Chondrocyte (in vitro differentiated cells): ENCODE results near the gene GRAMD1C. TPM values are rescaled to one million over a fixed set of nuclear protein-coding genes. Genes with fewer than 3 reads are reported as not detected.

Source experiments
- DNase-seq: peaks from one replicate; pipeline ENCODE4 v3.0.0; 2021; ENCODE audit warnings: mixed read lengths, low spot score
- H3K27ac Mint-ChIP-seq: one replicate; pipeline ENCODE4 v1.8.0; 2021; ENCODE audit warnings: mild to moderate bottlenecking, moderate library complexity, mixed read lengths; ENCODE audit not compliant: unreplicated experiment
- H3K27me3 Mint-ChIP-seq: 2 replicates; pipeline ENCODE4 v1.8.0; 2021; ENCODE audit warnings: low read depth, mixed read lengths
- H3K36me3 Mint-ChIP-seq: 2 replicates; pipeline ENCODE4 v1.8.0; 2021; ENCODE audit warnings: low read depth, mixed read lengths
- H3K4me1 Mint-ChIP-seq: 2 replicates; pipeline ENCODE4 v1.8.0; 2021; ENCODE audit warnings: low read depth, mild to moderate bottlenecking, mixed read lengths
- H3K4me3 Mint-ChIP-seq: one replicate; pipeline ENCODE4 v1.8.0; 2021; ENCODE audit warnings: mild to moderate bottlenecking, moderate library complexity, mixed read lengths; ENCODE audit not compliant: unreplicated experiment
- H3K9me3 Mint-ChIP-seq: 2 replicates; pipeline ENCODE4 v1.8.0; 2021; ENCODE audit warnings: low read depth, mixed read lengths
- total RNA-seq: library from RNA; stranded (reverse); gene quantifications from 3 replicates; pipeline ENCODE4 v1.2.1, GENCODE V29; 2021
- TF ChIP-seq, protein P1 (sequence below): fragments of 200-600 bp; sonication (generic); IDR thresholded peaks from 2 replicates; pipeline ENCODE4 v1.5.0; 2021; ENCODE audit warnings: antibody characterized with exemption, mild to moderate bottlenecking, moderate library complexity

GRAMD1C gene
- total RNA-seq, 1 donor from 2014 or later = 1.6 TPM

DNA sequence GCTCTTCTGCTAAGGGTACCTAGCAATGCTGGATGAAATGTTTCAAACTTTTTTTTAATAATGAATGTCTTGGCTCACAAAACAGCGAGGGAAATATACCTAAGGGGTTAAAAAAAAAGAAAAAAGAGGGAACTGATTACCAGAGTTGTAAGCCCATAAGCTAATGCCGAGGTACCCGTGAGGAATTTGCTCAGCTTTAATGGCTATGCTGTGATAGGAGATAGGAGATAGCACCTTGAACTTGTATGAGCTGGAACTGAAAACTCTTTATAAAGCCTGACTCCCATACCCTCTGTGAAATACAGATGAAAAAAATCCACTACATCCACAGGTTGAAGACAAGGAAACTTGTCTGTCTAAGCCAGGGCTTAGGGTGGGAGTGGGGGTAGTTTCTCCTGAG is 13.9 kb downstream of the GRAMD1C start:
- Mint-ChIP-seq H3K36me3 (no peaks in the 10 kb centered on the region), H3K4me1 (peaks cover 3% of the 10 kb centered on the region), H3K27me3 (no peaks in the 10 kb centered on the region), H3K9me3 (no peaks in the 10 kb centered on the region), H3K4me3 (no peak overlapping the region), H3K27ac (no peak overlapping the region)
- no peak for DNase-seq
- TF ChIP-seq, protein P1, sequence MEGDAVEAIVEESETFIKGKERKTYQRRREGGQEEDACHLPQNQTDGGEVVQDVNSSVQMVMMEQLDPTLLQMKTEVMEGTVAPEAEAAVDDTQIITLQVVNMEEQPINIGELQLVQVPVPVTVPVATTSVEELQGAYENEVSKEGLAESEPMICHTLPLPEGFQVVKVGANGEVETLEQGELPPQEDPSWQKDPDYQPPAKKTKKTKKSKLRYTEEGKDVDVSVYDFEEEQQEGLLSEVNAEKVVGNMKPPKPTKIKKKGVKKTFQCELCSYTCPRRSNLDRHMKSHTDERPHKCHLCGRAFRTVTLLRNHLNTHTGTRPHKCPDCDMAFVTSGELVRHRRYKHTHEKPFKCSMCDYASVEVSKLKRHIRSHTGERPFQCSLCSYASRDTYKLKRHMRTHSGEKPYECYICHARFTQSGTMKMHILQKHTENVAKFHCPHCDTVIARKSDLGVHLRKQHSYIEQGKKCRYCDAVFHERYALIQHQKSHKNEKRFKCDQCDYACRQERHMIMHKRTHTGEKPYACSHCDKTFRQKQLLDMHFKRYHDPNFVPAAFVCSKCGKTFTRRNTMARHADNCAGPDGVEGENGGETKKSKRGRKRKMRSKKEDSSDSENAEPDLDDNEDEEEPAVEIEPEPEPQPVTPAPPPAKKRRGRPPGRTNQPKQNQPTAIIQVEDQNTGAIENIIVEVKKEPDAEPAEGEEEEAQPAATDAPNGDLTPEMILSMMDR = no peak

- Mint-ChIP-seq H3K4me1 (no peaks in the 10 kb centered on the region), H3K27me3 (no peaks in the 10 kb centered on the region), H3K27ac (no peak overlapping the region), H3K36me3 (peaks cover 4% of the 10 kb centered on the region), H3K4me3 (no peak overlapping the region), H3K9me3 (peaks cover 16% of the 10 kb centered on the region)
- no peak for DNase-seq
- TF ChIP-seq, protein P1 = no peak
Observed at GRCh38 chr3:113867506-113867905, 28.9 kb downstream of the GRAMD1C start.

GRCh38 chr3:113873293-113873692 is 34.7 kb downstream of the GRAMD1C start:
- H3K36me3 Mint-ChIP-seq = no peaks in the 10 kb centered on the region
- no peak overlapping the region for H3K27ac Mint-ChIP-seq
- no peak for DNase-seq
- no peak overlapping the region for H3K4me3 Mint-ChIP-seq
- TF ChIP-seq, protein P1 = no peak
- H3K27me3 Mint-ChIP-seq = no peaks in the 10 kb centered on the region
- peaks cover 1% of the 10 kb centered on the region for H3K9me3 Mint-ChIP-seq
- no peaks in the 10 kb centered on the region for H3K4me1 Mint-ChIP-seq

DNA sequence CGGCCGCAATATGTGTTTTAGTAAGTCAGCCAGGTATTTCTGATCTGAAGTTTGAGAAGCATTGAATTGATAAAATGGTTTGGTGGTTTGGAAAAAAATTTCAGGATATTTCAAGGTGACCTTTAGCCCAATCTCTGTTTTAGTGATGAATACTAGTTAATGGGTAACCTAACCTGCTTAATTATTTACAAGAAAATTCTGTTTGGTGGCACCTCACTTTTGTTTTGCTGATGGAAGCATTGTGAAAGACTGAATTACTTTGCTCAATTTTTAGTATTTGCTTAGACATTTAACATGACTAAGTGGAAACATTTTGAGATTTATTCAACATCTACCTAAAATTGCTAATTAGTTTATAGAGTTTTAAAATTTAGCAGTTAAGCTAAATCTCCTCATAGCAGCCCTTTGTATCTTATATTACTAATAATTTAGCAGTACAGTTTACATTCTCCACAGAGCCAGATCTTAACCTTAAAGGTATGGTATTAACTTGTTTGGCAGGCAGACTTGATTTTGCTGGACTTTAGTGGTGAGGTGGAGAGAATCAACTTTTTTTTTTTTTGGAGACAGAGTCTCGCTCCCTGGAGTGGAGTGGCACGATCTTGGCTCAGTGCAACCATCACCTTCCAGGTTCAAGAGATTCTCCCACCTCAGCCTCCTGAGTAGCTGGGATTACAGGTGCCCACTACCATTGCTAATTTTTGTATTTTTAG is 35.4 kb downstream of the GRAMD1C start:
- H3K27ac Mint-ChIP-seq = no peak overlapping the region
- H3K36me3 Mint-ChIP-seq = no peaks in the 10 kb centered on the region

GRCh38 chr3:113878403-113878802 is 39.8 kb downstream of the GRAMD1C start:
- no peak for DNase-seq
- Mint-ChIP-seq H3K4me3 (no peak overlapping the region), H3K36me3 (no peaks in the 10 kb centered on the region), H3K9me3 (peaks cover 2% of the 10 kb centered on the region), H3K27me3 (no peaks in the 10 kb centered on the region), H3K4me1 (no peaks in the 10 kb centered on the region), H3K27ac (no peak overlapping the region)
- TF ChIP-seq, protein P1 = no peak

More for the DNA sequence above, 35.4 kb downstream of the GRAMD1C start:
- Mint-ChIP-seq H3K4me3 (no peak overlapping the region), H3K9me3 (no peaks in the 10 kb centered on the region), H3K27me3 (no peaks in the 10 kb centered on the region), H3K4me1 (no peaks in the 10 kb centered on the region)
- TF ChIP-seq, protein P1 = no peak
- no peak for DNase-seq
